MV-4-11 (cell line): Measurements from ENCODE around the gene DENND1B.
"Not testable (repeated sequence)": the region's sequence is repeated elsewhere in the genome, so short reads cannot be mapped to it uniquely, and the experiment has no call there.

Experiments used
- DNase-seq: peaks from one replicate; lab custom pipeline; 2025; lab: John Stamatoyannopoulos, UW

DENND1B gene

GRCh38 chr1:197745911-197746310 is 29.4 kb downstream of the DENND1B start:
- no peak for DNase-seq

DNA sequence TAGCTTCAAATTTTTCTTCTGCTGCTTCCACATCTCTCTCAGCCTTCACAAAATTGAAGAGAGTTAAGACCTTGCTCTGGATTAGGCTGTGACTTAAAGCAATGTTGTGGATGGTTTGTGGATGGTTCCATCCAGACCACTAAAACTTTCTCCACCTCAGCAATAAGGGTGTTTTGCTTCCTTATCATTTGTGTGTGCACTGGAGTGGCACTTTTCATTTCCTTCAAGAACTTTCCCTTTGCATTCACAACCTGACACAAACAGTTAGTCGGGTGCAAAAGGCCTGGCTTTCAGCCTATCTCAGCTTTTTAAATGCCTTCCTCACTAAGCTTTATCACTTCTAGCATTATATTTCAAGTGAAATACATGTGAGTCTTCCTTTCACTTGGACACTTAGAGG is 30.3 kb downstream of the DENND1B start:
- no peak for DNase-seq

DNA sequence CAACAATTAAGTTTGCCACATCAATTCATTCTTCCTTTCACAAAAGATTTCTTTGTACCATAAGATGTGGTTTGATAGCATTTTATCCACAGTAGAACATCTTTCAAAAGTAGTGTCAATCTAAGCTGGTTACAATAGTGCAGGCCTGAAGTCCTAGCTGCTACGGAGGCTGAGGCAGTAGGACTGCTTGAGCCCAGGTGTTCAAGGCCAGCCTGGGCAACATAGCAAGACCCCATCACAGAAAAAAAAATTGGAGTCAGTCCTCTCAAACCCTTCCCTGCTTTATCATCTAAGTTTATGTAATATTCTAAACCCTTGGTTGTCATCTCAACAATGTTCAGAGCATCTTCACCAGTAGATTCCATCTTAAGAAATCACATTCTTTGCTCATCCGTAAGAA is 31.7 kb downstream of the DENND1B start:
- no peak for DNase-seq

DNA sequence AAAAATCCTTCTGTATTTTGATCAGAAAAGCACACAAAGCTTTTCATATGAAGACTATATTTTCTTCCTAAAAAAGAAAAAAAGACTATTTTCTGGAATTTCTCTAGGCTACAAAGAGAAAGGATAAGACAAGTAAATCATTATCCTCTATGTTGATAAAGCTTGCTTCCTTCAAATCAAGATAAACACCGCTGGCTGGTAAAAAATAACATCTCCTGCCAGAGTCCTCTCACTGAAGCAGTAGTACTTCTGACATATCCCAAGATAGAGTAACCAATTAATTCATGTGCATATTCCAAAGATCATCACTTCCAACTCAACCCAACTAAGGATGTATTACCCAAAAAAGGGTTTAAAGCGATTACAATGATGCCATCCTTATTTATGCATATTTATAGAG is 34.3 kb downstream of the DENND1B start:
- DNase-seq: no peak

- no peak for DNase-seq
Observed at GRCh38 chr1:197738927-197739326, 36.4 kb downstream of the DENND1B start.

DNA sequence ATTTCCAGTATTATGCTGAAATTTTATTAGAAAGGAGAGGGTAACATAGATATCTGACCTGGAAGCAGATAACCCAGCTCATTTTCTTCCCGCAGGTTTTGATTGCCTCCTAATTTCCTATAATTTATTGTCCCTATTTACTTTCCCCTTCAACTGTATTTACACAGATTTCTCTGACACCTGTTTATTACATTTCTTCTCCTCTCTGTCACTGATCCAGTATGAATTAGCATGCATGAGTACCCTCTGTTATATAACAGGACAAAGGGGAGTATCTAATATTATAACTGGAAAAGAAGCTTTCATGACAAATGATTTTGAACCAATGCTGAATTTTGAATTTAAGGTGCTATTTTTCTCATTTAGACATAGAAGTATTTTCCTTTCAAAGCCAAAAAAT is 37.4 kb downstream of the DENND1B start:
- no peak for DNase-seq

DNA sequence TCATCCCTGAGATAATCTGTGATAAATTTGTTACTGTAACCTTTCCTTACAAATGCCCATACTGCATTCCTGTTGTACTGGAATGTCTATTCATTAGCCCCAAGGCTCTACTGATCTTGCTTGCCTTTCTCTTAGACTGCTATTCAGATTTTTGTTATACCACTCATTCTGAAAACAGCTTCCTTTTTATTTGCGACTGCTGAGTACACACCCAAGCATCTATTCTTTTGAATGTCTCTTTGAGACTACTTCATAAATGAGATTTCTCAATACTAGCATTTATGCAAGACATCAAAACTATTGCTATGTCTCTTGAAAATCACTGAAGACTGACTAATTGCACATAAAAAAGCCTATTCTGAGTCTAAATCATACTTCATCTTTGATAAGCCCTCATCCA is 38.6 kb downstream of the DENND1B start:
- peak; percentile 22 for DNase-seq

GRCh38 chr1:197735461-197735860 is 39.8 kb downstream of the DENND1B start:
- DNase-seq: no peak

- DNase-seq: no peak
Observed at GRCh38 chr1:197733324-197733723, 42.0 kb downstream of the DENND1B start.

DNA sequence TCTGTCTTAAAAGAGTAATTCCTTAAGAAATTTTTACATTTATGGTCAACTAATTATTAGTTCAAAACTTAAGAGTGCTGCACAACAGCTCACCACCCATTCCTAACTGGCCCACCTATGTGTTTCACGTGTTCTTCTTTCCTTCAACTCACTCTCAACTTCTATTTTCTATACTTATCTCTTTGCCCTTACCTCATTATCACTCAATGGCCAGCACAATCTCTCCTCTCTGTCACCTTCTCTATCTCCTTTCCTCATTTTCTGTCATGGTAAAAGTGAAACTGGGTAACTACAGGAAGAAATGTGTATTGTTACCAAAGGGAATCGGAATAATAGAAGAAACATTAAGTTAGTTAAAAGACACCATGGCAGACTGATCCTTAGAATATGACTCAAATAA is 43.1 kb downstream of the DENND1B start:
- DNase-seq: no peak

GRCh38 chr1:197731449-197731848 is 43.8 kb downstream of the DENND1B start:
- DNase-seq: no peak

- DNase-seq: no peak
Observed at GRCh38 chr1:197725976-197726375, 49.3 kb downstream of the DENND1B start.

- DNase-seq: no peak
Observed at GRCh38 chr1:197725044-197725443, 50.2 kb downstream of the DENND1B start.

DNA sequence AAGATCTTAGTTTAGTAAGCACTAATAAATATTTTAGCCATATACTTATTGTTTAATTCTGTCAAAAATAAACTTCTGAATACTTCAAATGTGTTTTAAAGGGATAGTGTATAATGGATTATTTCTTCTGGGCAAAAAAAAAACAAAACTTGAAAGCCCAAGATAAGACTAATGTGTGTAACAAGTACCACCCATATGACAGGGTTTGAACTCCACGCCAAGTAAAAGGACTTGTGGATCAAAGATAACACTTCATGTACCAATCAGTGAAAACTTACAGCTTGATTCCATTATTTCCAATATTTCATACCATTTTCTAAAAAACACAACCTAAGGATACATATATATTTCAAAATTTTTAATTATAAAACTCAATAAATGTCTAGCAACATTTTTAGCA is 59.5 kb downstream of the DENND1B start:
- DNase-seq: no peak

DNA sequence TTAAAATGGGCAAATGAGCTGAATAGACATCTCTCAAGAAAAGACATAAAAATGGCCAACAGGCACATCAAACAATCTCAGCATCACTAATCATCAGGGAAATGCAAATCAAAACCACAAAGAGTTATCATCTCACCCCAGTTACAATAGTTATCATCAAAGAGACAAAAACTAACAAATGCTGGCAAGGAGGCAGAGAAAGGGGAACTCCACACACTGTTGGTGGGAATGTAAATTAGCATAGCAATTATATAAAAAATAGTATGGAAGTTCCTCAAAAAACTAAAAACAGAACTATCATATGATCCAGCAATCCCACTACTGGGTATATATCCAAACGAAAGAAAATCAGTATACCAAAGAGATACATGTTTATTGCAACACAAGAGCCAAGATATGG is 68.7 kb downstream of the DENND1B start:
- DNase-seq: peak; percentile 14

- no peak for DNase-seq
Observed at GRCh38 chr1:197705941-197706340, 69.3 kb downstream of the DENND1B start.

GRCh38 chr1:197700688-197701087 is 74.6 kb downstream of the DENND1B start:
- DNase-seq: not testable (repeated sequence)

- DNase-seq: no peak
Observed at GRCh38 chr1:197696372-197696771, 78.9 kb downstream of the DENND1B start.

- no peak for DNase-seq
Observed at GRCh38 chr1:197695961-197696360, 79.3 kb downstream of the DENND1B start.

GRCh38 chr1:197692965-197693364 is 82.3 kb downstream of the DENND1B start:
- DNase-seq: peak; percentile 18

- no peak for DNase-seq
Observed at GRCh38 chr1:197691816-197692215, 83.5 kb downstream of the DENND1B start.

GRCh38 chr1:197690074-197690473 is 85.2 kb downstream of the DENND1B start:
- DNase-seq: no peak

GRCh38 chr1:197688233-197688632 is 87.0 kb downstream of the DENND1B start:
- DNase-seq: no peak

DNA sequence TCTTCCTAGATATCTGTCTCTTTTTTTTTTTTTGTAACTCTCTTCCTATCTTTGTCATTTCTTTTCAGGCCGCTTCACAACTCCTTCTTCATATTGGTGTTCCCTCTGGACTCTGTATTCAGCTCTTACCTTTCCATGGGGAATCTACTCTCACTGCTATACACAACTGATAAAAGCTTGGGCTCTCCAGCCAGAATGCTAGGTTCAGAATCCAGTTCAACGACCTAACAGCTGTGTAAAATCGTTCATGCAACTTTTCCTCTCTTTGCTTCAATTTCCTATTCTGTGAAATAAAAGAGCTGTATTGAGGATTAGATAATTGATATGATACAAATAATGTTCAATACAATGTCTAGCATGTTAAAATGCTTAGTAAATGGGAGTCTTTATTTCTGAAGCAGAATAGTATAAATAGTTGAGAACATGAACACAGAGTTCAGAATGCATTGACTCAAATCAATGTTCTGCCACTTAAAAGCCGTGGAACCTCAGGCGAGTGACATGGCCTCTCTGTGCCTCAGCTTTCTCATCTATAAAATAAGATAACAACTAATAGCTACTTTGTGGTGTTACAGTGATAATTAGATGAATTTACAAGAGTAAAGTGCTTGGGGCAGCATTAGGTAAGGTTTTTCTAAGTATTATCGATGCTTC is 88.5 kb downstream of the DENND1B start:
- no peak for DNase-seq

DNA sequence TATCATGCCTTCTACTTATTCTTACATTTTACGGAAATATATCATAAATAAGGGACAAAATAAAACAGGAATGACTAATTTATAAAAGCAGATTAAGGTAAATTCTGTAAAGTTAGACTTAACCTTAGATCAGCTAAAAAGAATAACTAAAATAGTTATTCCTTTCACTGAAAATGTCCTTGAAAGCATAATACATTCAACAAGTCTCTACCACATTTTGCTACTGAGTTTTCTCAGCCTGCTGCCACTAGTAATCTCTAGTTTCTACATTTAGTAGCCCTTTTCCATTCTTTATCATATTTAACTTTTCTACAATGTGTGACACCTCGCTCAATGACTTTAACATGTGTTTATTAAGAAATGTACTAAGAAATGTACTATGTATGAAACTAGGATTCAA is 89.0 kb downstream of the DENND1B start:
- no peak for DNase-seq
